SK-N-MC (cell line): ENCODE measurements around the gene TMED8.

ENCODE experiments used
- EZH2 ChIP-seq: fragments of 200-600 bp; sonication (generic); IDR thresholded peaks from one replicate; pipeline ENCODE4 v1.6.1; 2017; ENCODE audit warnings: antibody characterized with exemption
- POLR2AphosphoS5 ChIP-seq: IDR thresholded peaks from 2 replicates; pipeline ENCODE4 v1.6.1; 2012; ENCODE audit warnings: mild to moderate bottlenecking, low read depth, low read length, borderline replicate concordance

- TF ChIP-seq POLR2AphosphoS5: no peak
- no peak for TF ChIP-seq EZH2
These were observed 38.6 kb downstream of the TMED8 start for GRCh38 chr14:77338302-77338701.
